ENCODE results near the gene FBXO10.

DNA sequence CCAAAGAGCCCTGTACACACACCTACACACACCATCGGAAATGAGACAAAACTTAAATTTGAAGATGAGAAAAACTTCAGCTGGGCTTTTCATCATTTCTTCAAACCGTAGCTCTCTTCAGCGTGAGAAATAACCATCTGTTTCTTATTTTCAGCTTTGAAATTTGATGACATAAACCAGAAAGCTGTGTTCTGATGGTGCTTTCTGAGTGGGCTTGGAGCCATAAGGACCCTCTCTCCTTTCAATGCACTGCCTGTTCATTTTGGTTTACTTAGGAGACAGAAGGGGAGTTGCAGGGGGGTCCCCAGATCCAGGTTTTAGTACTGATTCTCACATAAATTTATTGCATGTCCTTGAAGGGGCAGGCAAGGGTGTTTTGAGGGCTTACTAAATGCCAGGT, 9.5 kb downstream of the FBXO10 start:
- no peak for TF ChIP-seq POLR2AphosphoS5 (IDR thresholded peaks at IDR 0.05; ENCODE audit: low read depth)
- no peak for TF ChIP-seq ZNF331 (CRISPR knock-in tag; IDR thresholded peaks at IDR 0.05; ENCODE audit: low read depth)
- no peak for TF ChIP-seq CTCF (conservative IDR thresholded peaks at IDR 0.05; ENCODE audit: low read depth in 2 of 2)
- no peak for TF ChIP-seq EZH2phosphoT487 (IDR thresholded peaks at IDR 0.05; ENCODE audit: unreplicated experiment)
- no peak for TF ChIP-seq ZNF114 (CRISPR knock-in tag; IDR thresholded peaks at IDR 0.05)
- no peak for TF ChIP-seq NANOG (IDR thresholded peaks at IDR 0.05; ENCODE audit: borderline replicate concordance)
- no peak for TF ChIP-seq EZH2 (IDR thresholded peaks at IDR 0.05; ENCODE audit: low read depth, unreplicated experiment)
- TF ChIP-seq CREB1 (CRISPR knock-in tag; IDR thresholded peaks at IDR 0.05; ENCODE audit: low read depth), result no peak
- TF ChIP-seq REST (IDR thresholded peaks at IDR 0.05; ENCODE audit: unreplicated experiment), result no peak
- no peak for TF ChIP-seq STAT1 (IDR thresholded peaks at IDR 0.05; ENCODE audit: unreplicated experiment)
- TF ChIP-seq, protein P1, sequence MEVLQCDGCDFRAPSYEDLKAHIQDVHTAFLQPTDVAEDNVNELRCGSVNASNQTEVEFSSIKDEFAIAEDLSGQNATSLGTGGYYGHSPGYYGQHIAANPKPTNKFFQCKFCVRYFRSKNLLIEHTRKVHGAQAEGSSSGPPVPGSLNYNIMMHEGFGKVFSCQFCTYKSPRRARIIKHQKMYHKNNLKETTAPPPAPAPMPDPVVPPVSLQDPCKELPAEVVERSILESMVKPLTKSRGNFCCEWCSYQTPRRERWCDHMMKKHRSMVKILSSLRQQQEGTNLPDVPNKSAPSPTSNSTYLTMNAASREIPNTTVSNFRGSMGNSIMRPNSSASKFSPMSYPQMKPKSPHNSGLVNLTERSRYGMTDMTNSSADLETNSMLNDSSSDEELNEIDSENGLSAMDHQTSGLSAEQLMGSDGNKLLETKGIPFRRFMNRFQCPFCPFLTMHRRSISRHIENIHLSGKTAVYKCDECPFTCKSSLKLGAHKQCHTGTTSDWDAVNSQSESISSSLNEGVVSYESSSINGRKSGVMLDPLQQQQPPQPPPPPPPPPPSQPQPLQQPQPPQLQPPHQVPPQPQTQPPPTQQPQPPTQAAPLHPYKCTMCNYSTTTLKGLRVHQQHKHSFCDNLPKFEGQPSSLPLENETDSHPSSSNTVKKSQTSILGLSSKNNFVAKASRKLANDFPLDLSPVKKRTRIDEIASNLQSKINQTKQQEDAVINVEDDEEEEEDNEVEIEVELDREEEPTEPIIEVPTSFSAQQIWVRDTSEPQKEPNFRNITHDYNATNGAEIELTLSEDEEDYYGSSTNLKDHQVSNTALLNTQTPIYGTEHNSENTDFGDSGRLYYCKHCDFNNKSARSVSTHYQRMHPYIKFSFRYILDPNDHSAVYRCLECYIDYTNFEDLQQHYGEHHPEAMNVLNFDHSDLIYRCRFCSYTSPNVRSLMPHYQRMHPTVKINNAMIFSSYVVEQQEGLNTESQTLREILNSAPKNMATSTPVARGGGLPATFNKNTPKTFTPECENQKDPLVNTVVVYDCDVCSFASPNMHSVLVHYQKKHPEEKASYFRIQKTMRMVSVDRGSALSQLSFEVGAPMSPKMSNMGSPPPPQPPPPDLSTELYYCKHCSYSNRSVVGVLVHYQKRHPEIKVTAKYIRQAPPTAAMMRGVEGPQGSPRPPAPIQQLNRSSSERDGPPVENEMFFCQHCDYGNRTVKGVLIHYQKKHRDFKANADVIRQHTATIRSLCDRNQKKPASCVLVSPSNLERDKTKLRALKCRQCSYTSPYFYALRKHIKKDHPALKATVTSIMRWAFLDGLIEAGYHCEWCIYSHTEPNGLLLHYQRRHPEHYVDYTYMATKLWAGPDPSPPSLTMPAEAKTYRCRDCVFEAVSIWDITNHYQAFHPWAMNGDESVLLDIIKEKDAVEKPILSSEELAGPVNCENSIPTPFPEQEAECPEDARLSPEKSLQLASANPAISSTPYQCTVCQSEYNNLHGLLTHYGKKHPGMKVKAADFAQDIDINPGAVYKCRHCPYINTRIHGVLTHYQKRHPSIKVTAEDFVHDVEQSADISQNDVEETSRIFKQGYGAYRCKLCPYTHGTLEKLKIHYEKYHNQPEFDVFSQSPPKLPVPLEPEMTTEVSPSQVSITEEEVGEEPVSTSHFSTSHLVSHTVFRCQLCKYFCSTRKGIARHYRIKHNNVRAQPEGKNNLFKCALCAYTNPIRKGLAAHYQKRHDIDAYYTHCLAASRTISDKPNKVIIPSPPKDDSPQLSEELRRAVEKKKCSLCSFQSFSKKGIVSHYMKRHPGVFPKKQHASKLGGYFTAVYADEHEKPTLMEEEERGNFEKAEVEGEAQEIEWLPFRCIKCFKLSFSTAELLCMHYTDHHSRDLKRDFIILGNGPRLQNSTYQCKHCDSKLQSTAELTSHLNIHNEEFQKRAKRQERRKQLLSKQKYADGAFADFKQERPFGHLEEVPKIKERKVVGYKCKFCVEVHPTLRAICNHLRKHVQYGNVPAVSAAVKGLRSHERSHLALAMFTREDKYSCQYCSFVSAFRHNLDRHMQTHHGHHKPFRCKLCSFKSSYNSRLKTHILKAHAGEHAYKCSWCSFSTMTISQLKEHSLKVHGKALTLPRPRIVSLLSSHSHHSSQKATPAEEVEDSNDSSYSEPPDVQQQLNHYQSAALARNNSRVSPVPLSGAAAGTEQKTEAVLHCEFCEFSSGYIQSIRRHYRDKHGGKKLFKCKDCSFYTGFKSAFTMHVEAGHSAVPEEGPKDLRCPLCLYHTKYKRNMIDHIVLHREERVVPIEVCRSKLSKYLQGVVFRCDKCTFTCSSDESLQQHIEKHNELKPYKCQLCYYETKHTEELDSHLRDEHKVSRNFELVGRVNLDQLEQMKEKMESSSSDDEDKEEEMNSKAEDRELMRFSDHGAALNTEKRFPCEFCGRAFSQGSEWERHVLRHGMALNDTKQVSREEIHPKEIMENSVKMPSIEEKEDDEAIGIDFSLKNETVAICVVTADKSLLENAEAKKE (CRISPR knock-in tag; IDR thresholded peaks at IDR 0.05), result no peak
- TF ChIP-seq JUNB (IDR thresholded peaks at IDR 0.05; ENCODE audit: unreplicated experiment), result no peak
- no peak for TF ChIP-seq ETS1 (IDR thresholded peaks at IDR 0.05)

Data from GM23338 (cell line).